KMS-11 (cell line): ENCODE results near the gene PYDC1.
A peak's percentile ranks its signal among the peaks of the same experiment; 100 is the strongest.

Experiments
- H2AFZ ChIP-seq: fragments of 200-600 bp; sonication (generic); 2 replicates; pipeline ENCODE4 v1.6.1; 2016; ENCODE audit warnings: antibody characterized with exemption, mixed run types, low read depth
- H3K27ac ChIP-seq: fragments of 200-600 bp; sonication (generic); 2 replicates; pipeline ENCODE4 v1.6.1; 2016; ENCODE audit warnings: mild to moderate bottlenecking, mixed run types
- H3K27me3 ChIP-seq: fragments of 200-600 bp; sonication (generic); 2 replicates; pipeline ENCODE4 v1.6.1; 2017; ENCODE audit warnings: mild to moderate bottlenecking, low read depth, mixed run types, moderate library complexity; ENCODE audit not compliant: insufficient read depth
- H3K36me3 ChIP-seq: fragments of 200-600 bp; sonication (generic); 2 replicates; pipeline ENCODE4 v1.6.1; 2017; ENCODE audit warnings: mild to moderate bottlenecking, mixed run types; ENCODE audit not compliant: insufficient read depth
- H3K4me1 ChIP-seq: fragments of 200-600 bp; sonication (generic); 2 replicates; pipeline ENCODE4 v1.6.1; 2016; ENCODE audit warnings: mild to moderate bottlenecking, low read depth, mixed run types; ENCODE audit not compliant: poor library complexity, severe bottlenecking
- H3K4me2 ChIP-seq: fragments of 200-600 bp; sonication (generic); 2 replicates; pipeline ENCODE4 v1.7.0; 2016; ENCODE audit warnings: mild to moderate bottlenecking, mixed run types
- H3K4me3 ChIP-seq: fragments of 200-600 bp; sonication (generic); IDR thresholded peaks from 2 replicates; pipeline ENCODE4 v1.6.1; 2017; ENCODE audit warnings: low read depth, low read length, mixed read lengths; ENCODE audit not compliant: insufficient read depth
- H3K79me2 ChIP-seq: fragments of 200-600 bp; sonication (generic); 2 replicates; pipeline ENCODE4 v1.6.1; 2016; ENCODE audit warnings: low read depth, mixed run types; ENCODE audit not compliant: insufficient read depth
- H3K9ac ChIP-seq: fragments of 200-600 bp; sonication (generic); 2 replicates; pipeline ENCODE4 v1.6.1; 2016; ENCODE audit warnings: mild to moderate bottlenecking, mixed run types
- H4K20me1 ChIP-seq: fragments of 200-600 bp; sonication (generic); 2 replicates; pipeline ENCODE4 v1.6.1; 2016; ENCODE audit warnings: mild to moderate bottlenecking, mixed run types; ENCODE audit not compliant: insufficient read depth
- CTCF ChIP-seq: fragments of 200-600 bp; sonication (generic); conservative IDR thresholded peaks from 2 replicates; pipeline ENCODE4 v1.6.1; 2017; ENCODE audit warnings: low read depth, mild to moderate bottlenecking, antibody characterized with exemption, low read length, moderate library complexity, mixed read lengths

Gene PYDC1

DNA sequence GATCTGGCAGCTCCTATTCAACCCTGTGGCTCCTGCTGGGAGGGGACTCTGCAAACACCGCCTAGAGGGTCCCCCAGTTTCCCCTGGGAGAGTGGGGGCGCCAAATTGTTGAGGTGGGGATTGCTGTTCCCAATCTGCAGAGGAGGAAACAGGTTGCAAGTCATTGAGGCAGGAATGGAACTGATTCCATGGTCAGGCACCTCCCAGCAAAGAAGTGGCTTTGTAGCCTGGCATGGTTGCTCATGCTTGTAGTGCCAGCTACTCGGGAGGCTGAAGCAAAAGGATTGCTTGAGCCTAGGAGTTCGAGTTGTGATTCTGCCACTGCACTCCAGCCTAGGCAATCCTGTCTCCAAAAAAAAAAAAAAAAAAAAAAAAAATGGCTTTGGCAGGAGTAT lies 198 bp upstream of the PYDC1 start:
- no peak overlapping the region for H3K4me3 ChIP-seq
- no peak overlapping the region for H3K27ac ChIP-seq
- no peaks in the 10 kb centered on the region for H3K79me2 ChIP-seq
- H3K9ac ChIP-seq, result no peak overlapping the region
- peaks cover 3% of the 10 kb centered on the region for H3K4me1 ChIP-seq
- H4K20me1 ChIP-seq, result no peaks in the 10 kb centered on the region
- no peaks in the 10 kb centered on the region for H3K27me3 ChIP-seq
- TF ChIP-seq CTCF, result no peak
- no peak overlapping the region for H3K4me2 ChIP-seq
- H3K36me3 ChIP-seq, result no peaks in the 10 kb centered on the region
- no peak overlapping the region for H2AFZ ChIP-seq

DNA sequence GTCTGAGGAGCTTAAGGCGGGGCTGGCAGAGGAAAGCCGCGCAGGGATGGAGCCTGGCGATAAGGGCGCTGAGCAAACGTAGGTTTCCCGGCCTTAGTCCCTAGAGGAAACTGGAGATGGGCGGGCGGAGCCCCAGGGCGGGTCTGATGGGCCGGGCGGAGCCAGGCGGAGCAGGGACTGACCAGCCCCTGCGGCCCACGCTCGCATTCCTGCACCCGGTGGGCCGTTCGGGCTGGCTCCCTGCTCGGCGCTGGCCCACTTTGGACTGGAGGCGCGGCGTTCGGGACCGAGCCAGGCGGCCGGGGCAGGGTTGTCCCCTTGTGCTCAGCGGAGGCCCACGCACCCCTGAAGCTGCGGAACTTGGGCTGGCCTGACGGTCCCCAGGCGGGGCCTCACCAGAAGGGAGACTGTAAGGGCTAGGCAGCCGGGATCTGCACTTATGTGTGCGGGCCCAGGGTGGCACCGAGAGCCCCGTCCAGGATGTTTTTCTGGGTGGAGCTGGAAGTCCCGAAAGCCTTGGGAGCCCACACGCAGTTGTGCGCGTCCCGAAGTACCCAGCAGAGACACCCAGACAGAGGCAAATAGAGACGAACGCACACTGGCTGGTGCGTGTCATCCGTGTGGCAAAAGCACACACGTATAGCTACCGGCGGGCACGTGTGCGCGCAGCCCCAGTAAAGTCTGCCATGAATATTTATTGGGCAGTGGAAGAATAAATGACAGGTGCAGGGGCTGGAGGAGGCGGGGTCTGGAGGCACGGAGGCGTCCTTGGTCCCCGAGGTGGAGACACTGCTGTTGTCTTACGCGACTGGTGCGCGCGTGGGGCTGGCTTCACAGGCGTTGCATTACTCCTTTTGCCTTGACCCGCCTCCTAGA lies 1.4 kb downstream of the PYDC1 start:
- no peak for TF ChIP-seq CTCF
- H3K27ac ChIP-seq, result no peak overlapping the region
- no peaks in the 10 kb centered on the region for H4K20me1 ChIP-seq
- no peak overlapping the region for H3K4me3 ChIP-seq
- no peaks in the 10 kb centered on the region for H3K79me2 ChIP-seq
- no peak overlapping the region for H2AFZ ChIP-seq
- H3K9ac ChIP-seq, result no peak overlapping the region
- peaks cover 3% of the 10 kb centered on the region for H3K4me1 ChIP-seq
- no peaks in the 10 kb centered on the region for H3K36me3 ChIP-seq
- no peak overlapping the region for H3K4me2 ChIP-seq
- H3K27me3 ChIP-seq, result no peaks in the 10 kb centered on the region

GRCh38 chr16:31214708-31215286 lies 2.1 kb downstream of the PYDC1 start:
- H3K36me3 ChIP-seq, result no peaks in the 10 kb centered on the region
- no peaks in the 10 kb centered on the region for H4K20me1 ChIP-seq
- H3K79me2 ChIP-seq, result no peaks in the 10 kb centered on the region
- peak overlapping the region; percentile 51 for H3K27ac ChIP-seq
- no peak overlapping the region for H3K4me2 ChIP-seq
- peak overlapping the region; percentile 66; the same call in 1 of the 2 replicates for H3K9ac ChIP-seq
- peaks cover 3% of the 10 kb centered on the region for H3K4me1 ChIP-seq
- peak overlapping the region; percentile 19; the same call in 1 of the 2 replicates for H2AFZ ChIP-seq
- no peaks in the 10 kb centered on the region for H3K27me3 ChIP-seq
- no peak overlapping the region for H3K4me3 ChIP-seq
- TF ChIP-seq CTCF, result no peak

DNA sequence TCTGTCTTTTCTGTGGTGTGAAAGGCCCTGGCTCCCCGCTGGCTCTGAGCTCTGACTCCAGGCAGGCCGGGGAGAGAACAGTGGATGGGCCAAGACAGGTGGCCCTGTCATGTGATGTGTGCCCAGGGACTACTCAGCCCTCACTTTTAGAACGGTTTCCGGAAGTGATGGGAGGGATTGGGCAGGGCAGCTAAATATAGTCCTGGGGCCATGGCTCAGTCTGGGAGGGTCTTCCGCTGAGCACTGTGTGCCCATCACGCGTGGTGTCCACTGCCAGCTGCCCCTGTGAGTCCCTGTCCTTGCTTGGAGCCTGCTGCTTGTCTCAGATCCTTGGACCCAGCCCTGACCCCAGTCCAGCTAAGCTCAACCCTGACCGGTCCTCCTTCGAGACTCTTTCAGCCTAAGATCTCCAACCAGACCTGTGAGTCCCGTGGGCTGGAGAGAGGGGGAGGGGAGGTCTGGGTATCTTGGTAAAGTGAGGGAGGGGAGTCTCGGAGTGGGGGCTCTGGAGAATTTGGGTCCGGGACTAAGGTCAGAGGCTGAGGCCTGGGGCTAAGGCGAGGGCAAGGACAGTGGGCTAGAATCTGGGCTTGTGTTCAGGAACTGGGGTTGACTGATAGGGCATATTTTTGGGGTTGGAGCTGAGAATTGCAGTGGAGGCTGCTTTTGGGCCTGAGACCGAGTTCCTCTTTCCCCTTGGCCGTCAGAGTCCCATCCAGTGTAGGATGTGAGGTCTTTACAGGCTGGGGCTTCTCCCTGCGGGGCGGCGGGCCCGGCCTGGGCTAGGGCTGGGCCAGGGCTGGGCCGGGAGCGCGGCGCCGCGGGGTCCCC lies 2.8 kb downstream of the PYDC1 start, which contains the start of gene TRIM72:
Gene TRIM72 (plus strand): TSS at position 243 of the 831 bp plus-strand sequence. CDS start 620 bp downstream, outside the sequence.
- Histone ChIP-seq H3K4me1 (peaks cover 3% of the 10 kb centered on the region), H3K9ac (peak within 1 kb of the TSS; percentile 66), H4K20me1 (no peaks in the 10 kb centered on the region), H2AFZ (peak within 1 kb of the TSS; percentile 19; the same call in 1 of the 2 replicates), H3K27me3 (no peaks in the 10 kb centered on the region), H3K36me3 (no peaks in the 10 kb centered on the region), H3K4me2 (peak within 1 kb of the TSS; percentile 31; the same call in 1 of the 2 replicates), H3K4me3 (no peak within 1 kb of the TSS), H3K27ac (peak within 1 kb of the TSS; percentile 51), H3K79me2 (no peaks in the 10 kb centered on the region)
- TF ChIP-seq CTCF, result no peak
